GM23248 (cell line): ENCODE measurements around the gene PABPN1L.

Experiments
- EZH2 ChIP-seq: fragments of 200-600 bp; sonication (generic); IDR thresholded peaks from 2 replicates; pipeline ENCODE4 v1.6.1; 2018; ENCODE audit warnings: antibody characterized with exemption, mild to moderate bottlenecking; ENCODE audit not compliant: insufficient read depth, poor library complexity, severe bottlenecking
- EZH2phosphoT487 ChIP-seq: fragments of 200-600 bp; sonication (generic); IDR thresholded peaks from 2 replicates; pipeline ENCODE4 v1.6.1; 2018; ENCODE audit warnings: antibody characterized with exemption, moderate library complexity, mild to moderate bottlenecking, low read depth; ENCODE audit not compliant: insufficient read depth

DNA sequence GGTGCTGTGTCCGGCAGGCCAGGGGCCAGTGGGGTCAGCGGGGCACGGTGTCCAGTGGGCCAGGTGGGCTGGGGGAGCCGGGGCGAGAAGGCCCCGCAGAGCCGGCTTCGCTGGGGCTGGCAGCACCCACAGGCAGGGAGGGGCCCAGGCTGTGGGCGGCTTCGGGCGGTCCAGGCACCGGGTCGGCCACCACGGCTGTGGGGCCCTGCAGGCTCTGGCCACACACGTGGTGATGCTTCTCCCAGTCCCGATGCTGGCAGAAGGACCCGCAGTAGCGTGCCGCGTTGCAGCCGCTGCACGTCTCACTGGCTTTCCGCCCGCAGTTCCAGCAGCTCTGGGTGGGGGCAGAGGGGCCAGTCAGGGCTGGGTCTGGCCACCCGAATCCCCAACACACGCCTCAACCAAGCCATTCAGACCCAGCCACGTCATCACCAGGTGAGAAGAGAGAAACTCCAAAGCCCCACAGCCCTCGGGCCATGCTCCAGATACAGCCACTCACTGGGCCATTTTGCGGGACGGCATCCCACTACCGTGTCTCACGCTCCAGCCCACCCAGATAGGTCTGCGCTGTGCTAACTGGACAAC is 10.6 kb upstream of the PABPN1L start:
- TF ChIP-seq EZH2phosphoT487 = no peak
- no peak for TF ChIP-seq EZH2
